Measurements from ENCODE around the gene CCDC188. TPM values are rescaled to one million over a fixed set of nuclear protein-coding genes. Genes with fewer than 3 reads are reported as not detected.

Gene CCDC188
- total and polyA plus RNA-seq, 2 of the 4 experiments (the other 2 are of a cell fraction), result 0.10 TPM; not detected in 1

GRCh38 chr22:20199413-20199842 lies 48.6 kb upstream of the CCDC188 start:
- BruUV-seq (replicated peaks), result no TSS peak
- Histone ChIP-seq H3K4me2 (ENCODE audit: low read depth, low read length) (no peak overlapping the region), H3K36me3 (ENCODE audit: control insufficient read depth, insufficient read depth, low read length) (no peaks in the 10 kb centered on the region), H3K4me3 (ENCODE audit: insufficient read depth, low read depth, low read length) (no peak overlapping the region), H3K9ac (ENCODE audit: low read depth, low read length) (no peak overlapping the region), H2AK9ac (replicated peaks; ENCODE audit: low read depth, low read length, poor library complexity) (no peak overlapping the region), H4K91ac (ENCODE audit: insufficient read depth, low read depth, low read length) (no peak overlapping the region), H2AK5ac (ENCODE audit: low read depth, low read length) (no peak overlapping the region), H2AFZ (replicated peaks; ENCODE audit: low read length, poor library complexity) (no peak overlapping the region), H4K20me1 (ENCODE audit: insufficient read depth, low read length) (no peaks in the 10 kb centered on the region), H3K9me3 (ENCODE audit: control insufficient read depth, insufficient read depth, low read length) (no peaks in the 10 kb centered on the region), H3K4ac (ENCODE audit: low read depth, low read length) (no peak overlapping the region), H2BK120ac (ENCODE audit: low read depth, low read length) (no peak overlapping the region), H2BK5ac (ENCODE audit: low read depth, low read length, poor library complexity, severe bottlenecking) (no peak overlapping the region), H4K8ac (ENCODE audit: low read depth in 2 of 2, low read length in 2 of 2) (no peak overlapping the region), H3K4me1 (ENCODE audit: control insufficient read depth, insufficient read depth, low read length) (peaks cover 13% of the 10 kb centered on the region), H3K18ac (ENCODE audit: low read depth, low read length) (no peak overlapping the region), H3K14ac (replicated peaks; ENCODE audit: low read depth, low read length) (no peak overlapping the region), H2BK15ac (ENCODE audit: low read depth, low read length) (no peak overlapping the region), H4K5ac (ENCODE audit: low read depth, low read length) (no peak overlapping the region), H3K27me3 (ENCODE audit: control insufficient read depth, insufficient read depth, low read length) (peaks cover 51% of the 10 kb centered on the region), H3K9me1 (ENCODE audit: insufficient read depth, low read length) (peaks cover 13% of the 10 kb centered on the region), H3K23ac (ENCODE audit: low read depth, low read length) (no peak overlapping the region), H3K56ac (ENCODE audit: extremely low read depth, insufficient read depth, low read length) (no peak overlapping the region), H3K79me1 (ENCODE audit: low read depth in 1 of 2, low read length in 2 of 2) (no peaks in the 10 kb centered on the region), H2BK20ac (ENCODE audit: low read depth, low read length) (no peak overlapping the region), H3K27ac (ENCODE audit: insufficient read depth, low read length) (no peak overlapping the region)
- in situ Hi-C loops (cut with MboI; ENCODE audit: low sequenced_read_pairs) (no loop called here), dilution Hi-C loops (cut with HindIII; ENCODE audit: low sequenced_read_pairs, unreplicated experiment) (no loop called here), intact Hi-C loops (cut with micrococcal nuclease) (no loop called here)
- POLR2A ChIA-PET (ENCODE audit: unreplicated experiment), result no interaction called here
- WGBS, 2 experiments (ENCODE audit: extremely low coverage in 2 of 2, insufficient read length in 1 of 2), result 64% methylated on average over 1 of the region's 1 CpG; no CpG with 5 or more reads in 1 of the 2 experiments
- ATAC-seq (ENCODE audit: low read depth) (no peak), DNase-seq (no peak)
- CTCF ChIA-PET, result no interaction called here
- TF ChIP-seq POLR2A (IDR thresholded peaks at IDR 0.05; ENCODE audit: low read depth, low read length), result no peak
- TF ChIP-seq MXI1 (IDR thresholded peaks at IDR 0.05; ENCODE audit: borderline replicate concordance, low read depth, low read length), result no peak
- TF ChIP-seq FOS (IDR thresholded peaks at IDR 0.05; ENCODE audit: low read depth, low read length), result no peak
- no peak for TF ChIP-seq NFE2L2 (IDR thresholded peaks at IDR 0.05; ENCODE audit: low read depth, low read length)
- TF ChIP-seq CHD1 (IDR thresholded peaks at IDR 0.05; ENCODE audit: low read depth, low read length), result no peak
- TF ChIP-seq MAFK (IDR thresholded peaks at IDR 0.05; ENCODE audit: low read depth, low read length), result no peak
- TF ChIP-seq ELK1 (IDR thresholded peaks at IDR 0.05; ENCODE audit: borderline replicate concordance, low read depth, low read length), result no peak
- no peak for TF ChIP-seq MAZ (IDR thresholded peaks at IDR 0.05; ENCODE audit: borderline replicate concordance, low read depth, low read length)
- TF ChIP-seq SMC3 (IDR thresholded peaks at IDR 0.05; ENCODE audit: low read depth, low read length), result no peak
- TF ChIP-seq CEBPB (IDR thresholded peaks at IDR 0.05; ENCODE audit: low read depth, low read length), result no peak
- no peak for TF ChIP-seq RFX5 (IDR thresholded peaks at IDR 0.05; ENCODE audit: low read depth, low read length)
- TF ChIP-seq RAD21 (IDR thresholded peaks at IDR 0.05; ENCODE audit: low read length), result no peak
- no peak for TF ChIP-seq BHLHE40 (IDR thresholded peaks at IDR 0.05; ENCODE audit: low read depth, low read length)
- no peak for TF ChIP-seq RCOR1 (IDR thresholded peaks at IDR 0.05; ENCODE audit: insufficient replicate concordance, low read length)
- no peak for TF ChIP-seq USF2 (IDR thresholded peaks at IDR 0.05; ENCODE audit: low read depth, low read length)
- TF ChIP-seq CTCF (conservative IDR thresholded peaks at IDR 0.05; ENCODE audit: low read depth, low read length), result no peak
